ENCODE measurements around the gene PRR20C.
"Not testable (repeated sequence)": the region's sequence is repeated elsewhere in the genome, so short reads cannot be mapped to it uniquely, and the experiment has no call there.

- not testable (repeated sequence) for TF ChIP-seq CTCF, POLR2A (IDR thresholded peaks at IDR 0.05)
Measured at GRCh38 chr13:57140235-57140968, 13.5 kb upstream of the PRR20C start, which contains the start of gene PRR20A.

Measured in uterus (tissue), 2 donors.